BE2C (cell line): Measurements from ENCODE around the gene OTOF.

Experiments used
- DNase-seq: peaks from one replicate; pipeline ENCODE4 v3.0.0-alpha.2; 2020
- H3K27me3 ChIP-seq: fragments of 250-450 bp; sonication (Bioruptor Pico); 2 replicates; pipeline ENCODE4 v1.5.1; 2020; ENCODE audit warnings: mild to moderate bottlenecking
- H3K36me3 ChIP-seq: fragments of 250-450 bp; sonication (Bioruptor Pico); 2 replicates; pipeline ENCODE4 v1.5.1; 2020; ENCODE audit warnings: mild to moderate bottlenecking
- H3K4me1 ChIP-seq: fragments of 250-450 bp; sonication (Bioruptor Pico); 2 replicates; pipeline ENCODE4 v1.5.1; 2020
- H3K4me3 ChIP-seq: 2 replicates; pipeline ENCODE4 v1.5.1; 2011; ENCODE audit warnings: low read depth, low read length
- H3K9me3 ChIP-seq: fragments of 250-450 bp; sonication (Bioruptor Pico); 2 replicates; pipeline ENCODE4 v1.5.1; 2020
- CTCF ChIP-seq: IDR thresholded peaks from 2 replicates; pipeline ENCODE4 v1.5.1; 2012; ENCODE audit warnings: mild to moderate bottlenecking, low read depth, low read length

Gene OTOF

GRCh38 chr2:26455670-26456439, 22.1 kb downstream of the OTOF start:
- no peak for TF ChIP-seq CTCF
- H3K4me3 ChIP-seq: no peak overlapping the region
- no peaks in the 10 kb centered on the region for H3K4me1 ChIP-seq

DNA sequence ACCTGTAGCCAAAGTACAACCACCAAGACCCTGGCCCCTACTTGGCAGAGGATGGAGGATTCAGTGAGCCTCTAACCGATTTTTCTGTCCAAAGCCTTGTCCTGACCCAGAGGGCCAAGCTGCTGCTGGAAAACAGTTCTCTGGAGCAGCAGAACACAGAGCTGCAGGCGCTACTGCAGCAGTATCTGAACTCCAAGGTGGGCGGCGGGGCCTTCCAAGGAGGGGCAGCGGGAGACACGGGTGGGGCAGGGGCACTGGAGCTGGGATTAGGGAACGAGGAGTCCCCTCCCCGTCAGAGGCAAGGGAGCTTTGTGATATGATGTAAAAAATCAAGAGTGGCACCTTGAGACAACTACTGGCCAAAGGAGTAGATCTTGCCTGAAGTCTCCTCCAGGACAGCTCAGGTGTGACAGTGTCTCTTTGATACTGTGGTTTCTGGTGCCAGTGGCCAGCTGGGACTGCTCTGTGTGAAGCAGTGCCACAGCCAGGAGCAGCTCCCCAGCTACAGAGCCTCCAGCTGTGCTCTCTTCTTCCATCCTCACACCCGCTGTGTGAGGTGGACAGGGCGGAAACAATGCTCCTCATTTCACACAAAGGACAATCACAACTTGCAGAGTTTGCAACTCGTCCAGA, 22.8 kb downstream of the OTOF start:
- Histone ChIP-seq H3K4me1 (no peaks in the 10 kb centered on the region), H3K36me3 (no peaks in the 10 kb centered on the region), H3K4me3 (no peak overlapping the region), H3K27me3 (no peaks in the 10 kb centered on the region), H3K9me3 (no peaks in the 10 kb centered on the region)
- no peak for TF ChIP-seq CTCF
- no peak for DNase-seq

More at GRCh38 chr2:26455670-26456439, 22.1 kb downstream of the OTOF start:
- no peak for DNase-seq
- no peaks in the 10 kb centered on the region for H3K9me3 ChIP-seq
- no peaks in the 10 kb centered on the region for H3K27me3 ChIP-seq
- H3K36me3 ChIP-seq: no peaks in the 10 kb centered on the region

- no peak overlapping the region for H3K4me3 ChIP-seq
- H3K9me3 ChIP-seq: no peaks in the 10 kb centered on the region
- DNase-seq: no peak
- no peaks in the 10 kb centered on the region for H3K27me3 ChIP-seq
- H3K36me3 ChIP-seq: no peaks in the 10 kb centered on the region
- no peak for TF ChIP-seq CTCF
- no peaks in the 10 kb centered on the region for H3K4me1 ChIP-seq
Measured at GRCh38 chr2:26454561-26455001, 23.3 kb downstream of the OTOF start.

DNA sequence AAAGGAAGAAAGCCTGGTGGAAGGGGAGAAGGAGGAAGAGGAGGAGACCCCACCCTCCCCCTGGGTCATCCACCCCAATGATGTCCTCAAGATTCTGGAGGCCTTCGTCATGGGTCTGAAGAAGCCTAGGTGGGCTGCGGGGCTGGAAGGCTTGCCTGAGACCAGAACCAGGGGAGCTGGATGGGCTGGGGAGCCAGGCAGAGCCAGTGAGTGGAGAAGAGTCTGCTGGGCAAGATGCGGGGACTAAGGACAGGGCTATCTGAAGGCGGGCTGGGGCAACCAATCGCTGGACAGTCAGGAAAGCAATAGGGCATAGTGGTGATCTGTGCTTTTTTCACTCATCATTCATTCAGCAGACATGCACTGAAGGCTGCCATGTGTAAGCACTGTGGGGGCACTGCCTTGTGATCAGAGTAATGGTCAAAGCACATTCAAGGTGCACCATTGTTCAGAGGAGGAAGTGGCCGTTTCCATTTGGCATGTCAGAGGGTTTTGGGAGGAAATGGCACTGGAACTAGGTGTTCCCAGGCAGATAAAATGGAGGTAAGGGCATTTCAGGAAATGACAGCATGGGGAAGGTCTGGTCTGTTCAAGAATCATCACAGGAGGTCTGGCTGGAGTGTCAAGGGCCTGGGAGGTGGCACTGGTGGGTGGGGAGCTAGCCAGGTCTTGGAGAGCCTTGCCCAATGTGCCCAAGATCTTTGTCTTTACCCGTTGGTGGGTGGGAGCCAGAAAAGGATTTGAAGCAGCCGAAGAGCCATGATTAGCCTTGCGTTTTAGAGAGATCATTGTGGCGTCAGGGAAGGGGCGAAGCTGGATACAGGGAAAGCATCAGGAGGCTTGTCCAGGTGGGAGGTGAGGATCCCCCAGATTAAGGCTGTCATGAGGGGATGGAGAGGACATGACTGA, 24.2 kb downstream of the OTOF start:
- DNase-seq: no peak
- no peaks in the 10 kb centered on the region for H3K27me3 ChIP-seq
- no peaks in the 10 kb centered on the region for H3K36me3 ChIP-seq
- H3K4me1 ChIP-seq: no peaks in the 10 kb centered on the region
- no peak for TF ChIP-seq CTCF
- no peaks in the 10 kb centered on the region for H3K9me3 ChIP-seq
- H3K4me3 ChIP-seq: no peak overlapping the region

DNA sequence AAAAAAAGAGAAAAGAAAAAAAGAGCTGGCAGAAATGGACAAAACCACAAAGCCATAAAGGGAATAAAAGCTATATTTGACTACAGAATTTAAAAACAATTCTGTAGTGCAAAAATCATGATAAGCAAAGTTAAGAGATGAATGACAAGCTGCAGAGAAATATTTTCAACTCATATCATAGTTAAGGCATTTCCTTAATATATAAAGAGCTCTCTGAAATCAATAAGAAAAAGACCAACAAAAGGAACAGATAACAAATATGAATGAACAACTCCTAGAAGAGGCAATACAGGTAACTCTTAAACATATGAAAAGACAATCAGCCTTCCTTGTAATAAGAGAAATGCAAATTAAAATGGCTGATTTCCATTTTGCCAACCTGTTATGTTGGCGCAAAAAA, 26.2 kb downstream of the OTOF start:
- Histone ChIP-seq H3K9me3 (no peaks in the 10 kb centered on the region), H3K4me1 (no peaks in the 10 kb centered on the region), H3K27me3 (no peaks in the 10 kb centered on the region), H3K36me3 (no peaks in the 10 kb centered on the region), H3K4me3 (no peak overlapping the region)
- no peak for DNase-seq
- no peak for TF ChIP-seq CTCF
